ENCODE measurements around the gene HJV. TPM values are rescaled to one million over a fixed set of nuclear protein-coding genes. Genes with fewer than 3 reads are reported as not detected.

Gene HJV
- total RNA-seq, 1 donor from 2014 or later, result not detected

GRCh38 chr1:145997718-145998023 lies 23.9 kb downstream of the HJV start:
- Histone ChIP-seq H3K27me3 (no peaks in the 10 kb centered on the region), H3K36me3 (peaks cover 26 to 34% of the 10 kb centered on the region in 2 donors), H3K4me1 (peaks cover 3 to 31% of the 10 kb centered on the region in 2 donors), H3K27ac (peak overlapping the region; percentile 89 to 95), H3K4me3 (peak overlapping the region; percentile 79 to 88), H3K9me3 (no peaks in the 10 kb centered on the region)
- TF ChIP-seq CTCF (IDR thresholded peaks at IDR 0.05), result peak in 1 of 3 experiments; percentile 15
- intact Hi-C loops (cut with DNase I), result loop anchor here (2.0 to 5.0 kb wide), 2 partner anchors 35 to 37 kb away; partner anchors contain the start of genes ANKRD34A and POLR3GL
- DNase-seq (ENCODE audit: low spot score in 2 of 2), result no peak

GRCh38 chr1:145997016-145997717 lies 24.4 kb downstream of the HJV start:
- no peak for TF ChIP-seq CTCF (IDR thresholded peaks at IDR 0.05)
- H3K9me3 ChIP-seq, result no peaks in the 10 kb centered on the region
- DNase-seq (ENCODE audit: low spot score in 2 of 2), result peak in 1 of 2 donors; percentile 77
- peaks cover 29 to 39% of the 10 kb centered on the region in 2 donors for H3K36me3 ChIP-seq
- intact Hi-C loops (cut with DNase I), result loop anchor here (2.0 to 5.0 kb wide), 2 partner anchors 35 to 38 kb away; partner anchors contain the start of genes ANKRD34A and POLR3GL
- H3K4me1 ChIP-seq, result peaks cover 3 to 37% of the 10 kb centered on the region in 2 donors
- no peaks in the 10 kb centered on the region for H3K27me3 ChIP-seq
- H3K4me3 ChIP-seq, result peak overlapping the region; percentile 79 to 88
- H3K27ac ChIP-seq, result peak overlapping the region; percentile 89 to 95

GRCh38 chr1:145996433-145997015 lies 25.0 kb downstream of the HJV start, which contains the start of gene TXNIP:
TSS of gene TXNIP (minus strand) at chr1:145996579. CDS start at chr1:145996266, 313 bp downstream.
- Histone ChIP-seq H3K27me3 (no peaks in the 10 kb centered on the region), H3K4me1 (peaks cover 3 to 37% of the 10 kb centered on the region in 2 donors)

GRCh38 chr1:145995964-145996432 lies 25.5 kb downstream of the HJV start:
- no peak for TF ChIP-seq CTCF (IDR thresholded peaks at IDR 0.05)
- peaks cover 29 to 43% of the 10 kb centered on the region in 2 donors for H3K36me3 ChIP-seq
- H3K27ac ChIP-seq, result peak overlapping the region; percentile 89 to 95
- H3K4me1 ChIP-seq, result peaks cover 3 to 37% of the 10 kb centered on the region in 2 donors
- no peaks in the 10 kb centered on the region for H3K9me3 ChIP-seq
- DNase-seq (ENCODE audit: low spot score in 2 of 2), result peak in 1 of 2 donors; percentile 66
- peak overlapping the region; percentile 79 to 88 for H3K4me3 ChIP-seq
- no peaks in the 10 kb centered on the region for H3K27me3 ChIP-seq
- intact Hi-C loops (cut with DNase I), result loop anchor here (1.0 to 5.0 kb wide), 4 partner anchors 10 to 39 kb away; partner anchors contain the start of genes ANKRD34A and POLR3GL

More at GRCh38 chr1:145996433-145997015, 25.0 kb downstream of the HJV start, which contains the start of gene TXNIP:
- H3K9me3 ChIP-seq, result no peaks in the 10 kb centered on the region
- peaks cover 29 to 43% of the 10 kb centered on the region in 2 donors for H3K36me3 ChIP-seq
- intact Hi-C loops (cut with DNase I), result loop anchor here (1.0 to 5.0 kb wide), 4 partner anchors 10 to 38 kb away; partner anchors contain the start of genes ANKRD34A and POLR3GL
- H3K27ac ChIP-seq, result peak within 1 kb of the TSS; percentile 89 to 95
- no peak for TF ChIP-seq CTCF (IDR thresholded peaks at IDR 0.05)
- peak within 1 kb of the TSS; percentile 79 to 88 for H3K4me3 ChIP-seq
- DNase-seq (ENCODE audit: low spot score in 2 of 2), result peak; percentile 97 to 99

GRCh38 chr1:145995148-145995881 lies 26.2 kb downstream of the HJV start:
- peak overlapping the region; percentile 89 to 95 for H3K27ac ChIP-seq
- TF ChIP-seq CTCF (IDR thresholded peaks at IDR 0.05), result no peak
- H3K4me1 ChIP-seq, result peaks cover 3 to 37% of the 10 kb centered on the region in 2 donors
- peaks cover 29 to 43% of the 10 kb centered on the region in 2 donors for H3K36me3 ChIP-seq
- H3K9me3 ChIP-seq, result no peaks in the 10 kb centered on the region
- intact Hi-C loops (cut with DNase I), result loop anchor here (5.0 kb wide), 1 partner anchor 33 kb away; the partner anchor contains the start of genes ANKRD34A and POLR3GL
- H3K27me3 ChIP-seq, result no peaks in the 10 kb centered on the region
- peak overlapping the region; percentile 79 to 88 for H3K4me3 ChIP-seq
- DNase-seq (ENCODE audit: low spot score in 2 of 2), result peak in 1 of 2 donors; percentile 18
